A549 (cell line): Measurements from ENCODE around the gene RNF217.

Experiments used
- BHLHE40 ChIP-seq: IDR thresholded peaks from 2 replicates; pipeline ENCODE4 v1.6.1; 2012; ENCODE audit warnings: low read depth, low read length, inconsistent platforms
- HDAC2 ChIP-seq: fragments of 200-600 bp; sonication (generic); IDR thresholded peaks from 2 replicates; pipeline ENCODE4 v1.6.1; 2016
- JUN ChIP-seq, 2 experiments: fragments of >200 bp; sonication (Bioruptor Twin); formaldehyde crosslinking; IDR thresholded peaks; 2 replicates in 1 of 2; 3 replicates in 1 of 2; pipeline ENCODE4 v1.6.1; 2016 to 2017
- KDM5A ChIP-seq: fragments of 200-600 bp; sonication (generic); IDR thresholded peaks from 2 replicates; pipeline ENCODE4 v1.6.1; 2016; ENCODE audit warnings: antibody characterized with exemption, mild to moderate bottlenecking
- POLR2AphosphoS2 ChIP-seq: conservative IDR thresholded peaks from 2 replicates; pipeline ENCODE4 v1.6.1; 2012; ENCODE audit warnings: low read length, improper control_type of control experiment, inconsistent platforms
- RCOR1 ChIP-seq: fragments of 150-350 bp; IDR thresholded peaks from 2 replicates; pipeline ENCODE4 v1.6.1; 2014; ENCODE audit warnings: antibody characterized with exemption, low read length, low read depth
- TF ChIP-seq, protein P1 (sequence below): fragments of >200 bp; sonication (Bioruptor Twin); formaldehyde crosslinking; IDR thresholded peaks from 3 replicates; pipeline ENCODE4 v1.5.1; 2016

DNA sequence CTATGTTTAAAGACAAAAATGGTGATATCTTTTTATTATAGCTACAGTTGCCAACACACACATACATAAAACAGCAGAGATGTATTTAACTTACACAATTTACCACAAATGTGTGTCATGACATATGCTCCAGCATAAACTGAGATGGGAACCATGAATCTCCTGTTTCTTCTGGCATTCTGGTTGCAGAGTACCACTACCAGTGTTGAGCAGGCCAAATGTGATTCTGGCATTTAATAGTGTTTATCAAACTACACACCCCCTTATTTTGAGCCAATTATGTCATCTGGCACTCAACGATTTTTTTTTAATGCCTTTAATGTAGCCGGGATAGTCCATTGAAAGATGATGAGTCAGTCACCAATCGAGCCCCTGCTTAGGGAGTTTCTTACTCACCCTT lies 132.3 kb downstream of the RNF217 start:
- TF ChIP-seq RCOR1 (no peak), JUN (IDR thresholded peaks at IDR 0.05) (no peak), BHLHE40 (no peak), POLR2AphosphoS2 (no peak), KDM5A (no peak), HDAC2 (no peak)
- TF ChIP-seq, protein P1, sequence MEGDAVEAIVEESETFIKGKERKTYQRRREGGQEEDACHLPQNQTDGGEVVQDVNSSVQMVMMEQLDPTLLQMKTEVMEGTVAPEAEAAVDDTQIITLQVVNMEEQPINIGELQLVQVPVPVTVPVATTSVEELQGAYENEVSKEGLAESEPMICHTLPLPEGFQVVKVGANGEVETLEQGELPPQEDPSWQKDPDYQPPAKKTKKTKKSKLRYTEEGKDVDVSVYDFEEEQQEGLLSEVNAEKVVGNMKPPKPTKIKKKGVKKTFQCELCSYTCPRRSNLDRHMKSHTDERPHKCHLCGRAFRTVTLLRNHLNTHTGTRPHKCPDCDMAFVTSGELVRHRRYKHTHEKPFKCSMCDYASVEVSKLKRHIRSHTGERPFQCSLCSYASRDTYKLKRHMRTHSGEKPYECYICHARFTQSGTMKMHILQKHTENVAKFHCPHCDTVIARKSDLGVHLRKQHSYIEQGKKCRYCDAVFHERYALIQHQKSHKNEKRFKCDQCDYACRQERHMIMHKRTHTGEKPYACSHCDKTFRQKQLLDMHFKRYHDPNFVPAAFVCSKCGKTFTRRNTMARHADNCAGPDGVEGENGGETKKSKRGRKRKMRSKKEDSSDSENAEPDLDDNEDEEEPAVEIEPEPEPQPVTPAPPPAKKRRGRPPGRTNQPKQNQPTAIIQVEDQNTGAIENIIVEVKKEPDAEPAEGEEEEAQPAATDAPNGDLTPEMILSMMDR, result no peak
